GM12878 (cell line): ENCODE data around the gene MZB1. TPM values are rescaled to one million over a fixed set of nuclear protein-coding genes. Genes with fewer than 3 reads are reported as not detected.

Experiments
- ATF3 ChIP-seq: IDR thresholded peaks from 2 replicates; pipeline ENCODE4 v1.6.1; 2011; ENCODE audit warnings: low read depth, mild to moderate bottlenecking, low read length, moderate library complexity, borderline replicate concordance; ENCODE audit errors: extremely low read depth
- CBX3 ChIP-seq: fragments of 200-600 bp; sonication (generic); IDR thresholded peaks from 2 replicates; pipeline ENCODE4 v1.6.1; 2016; ENCODE audit warnings: low read depth, borderline replicate concordance
- CREM ChIP-seq: IDR thresholded peaks from 2 replicates; pipeline ENCODE4 v1.6.1; 2014; ENCODE audit warnings: antibody characterized with exemption, low read depth
- E4F1 ChIP-seq: fragments of 450-650 bp; IDR thresholded peaks from 2 replicates; pipeline ENCODE4 v1.6.1; 2018; ENCODE audit warnings: borderline replicate concordance, mild to moderate bottlenecking; ENCODE audit not compliant: partially characterized antibody
- EGR1 ChIP-seq, 2 experiments: IDR thresholded peaks; 1 replicate in 1 of 2; 2 replicates in 1 of 2; pipeline ENCODE4 v1.6.1; 2011 to 2012; ENCODE audit warnings: low read depth in 2 of 2, low read length in 2 of 2, borderline replicate concordance in 1 of 2, mild to moderate bottlenecking in 1 of 2, moderate library complexity in 1 of 2
- FOXM1 ChIP-seq: IDR thresholded peaks from 2 replicates; pipeline ENCODE4 v1.6.1; 2012; ENCODE audit warnings: low read depth, mild to moderate bottlenecking, inconsistent platforms, low read length, moderate library complexity
- IKZF1 ChIP-seq: fragments of 450-650 bp; conservative IDR thresholded peaks from 2 replicates; pipeline ENCODE4 v1.6.1; 2017; ENCODE audit warnings: antibody characterized with exemption, mild to moderate bottlenecking
- JUNB ChIP-seq: IDR thresholded peaks from 2 replicates; pipeline ENCODE4 v1.6.1; 2016; ENCODE audit warnings: antibody characterized with exemption, mild to moderate bottlenecking
- MXI1 ChIP-seq: fragments of 150-350 bp; IDR thresholded peaks from 2 replicates; pipeline ENCODE4 v1.6.1; 2011; ENCODE audit warnings: low read depth, mild to moderate bottlenecking, inconsistent platforms, low read length, improper control_type of control experiment
- NKRF ChIP-seq: fragments of 450-650 bp; conservative IDR thresholded peaks from 2 replicates; pipeline ENCODE4 v1.6.1; 2017; ENCODE audit warnings: mild to moderate bottlenecking, moderate library complexity
- NR2C1 ChIP-seq: fragments of 450-650 bp; IDR thresholded peaks from 2 replicates; pipeline ENCODE4 v1.6.1; 2017; ENCODE audit warnings: antibody characterized with exemption, mild to moderate bottlenecking, moderate library complexity
- NR2C2 ChIP-seq: IDR thresholded peaks from 2 replicates; pipeline ENCODE4 v1.6.1; 2011; ENCODE audit warnings: borderline replicate concordance, low read depth; ENCODE audit not compliant: control insufficient read depth, insufficient read length
- POLR2A ChIP-seq: IDR thresholded peaks from 2 replicates; pipeline ENCODE4 v1.6.1; 2011; ENCODE audit warnings: low read depth, mild to moderate bottlenecking, low read length
- RCOR1 ChIP-seq: conservative IDR thresholded peaks from 2 replicates; pipeline ENCODE4 v1.6.1; 2012; ENCODE audit warnings: low read depth, low read length, improper control_type of control experiment
- SIX5 ChIP-seq: IDR thresholded peaks from 2 replicates; pipeline ENCODE4 v1.6.1; 2011; ENCODE audit warnings: mild to moderate bottlenecking, low read depth, low read length, moderate library complexity; ENCODE audit not compliant: severe bottlenecking
- SREBF1 ChIP-seq: IDR thresholded peaks from 2 replicates; pipeline ENCODE4 v1.6.1; 2012; ENCODE audit warnings: mild to moderate bottlenecking, low read length
- STAT3 ChIP-seq: IDR thresholded peaks from 2 replicates; pipeline ENCODE4 v1.6.1; 2011; ENCODE audit warnings: low read depth, low read length, improper control_type of control experiment
- TARDBP ChIP-seq: IDR thresholded peaks from 2 replicates; pipeline ENCODE4 v1.6.1; 2016; ENCODE audit warnings: borderline replicate concordance
- USF2 ChIP-seq: IDR thresholded peaks from 2 replicates; pipeline ENCODE4 v1.6.1; 2011; ENCODE audit warnings: low read depth, low read length, improper control_type of control experiment, borderline replicate concordance
- ZBED1 ChIP-seq: IDR thresholded peaks from 2 replicates; pipeline ENCODE4 v1.6.1; 2016; ENCODE audit warnings: borderline replicate concordance
- ZBTB11 ChIP-seq: fragments of 450-650 bp; formaldehyde crosslinking; IDR thresholded peaks from 2 replicates; pipeline ENCODE4 v1.5.0; 2022; ENCODE audit warnings: mild to moderate bottlenecking, missing genetic modification characterization
- ZNF207 ChIP-seq: fragments of 450-650 bp; IDR thresholded peaks from 2 replicates; pipeline ENCODE4 v1.6.1; 2014; ENCODE audit warnings: antibody characterized with exemption, mild to moderate bottlenecking, borderline replicate concordance
- polyA plus RNA-seq, 11 experiments: library from polyadenylated mRNA; depleted of rRNA in 4 of 11; unstranded in 6 of 11; stranded (reverse) in 5 of 11; fragments of >200 nt; fragmentation: Nextera tagmentation in 4 of 11; fragmentation: Illumina TruSeq in 1 of 11; extraction: Ambion mirVana in 4 of 11; extraction: Trizol in 1 of 11; gene quantifications; 1 replicate in 1 of 11; 2 replicates in 10 of 11; pipeline versions ENCODE4 v1.2.1 to v1.2.3, GENCODE V29; 2011 to 2016; ENCODE audit warnings: inconsistent platforms in 2 of 11, missing spikeins in 2 of 11, low read depth in 1 of 11
- total RNA-seq, 4 experiments: library from RNA; depleted of rRNA in 3 of 4; stranded (reverse); fragments of >200 nt in 3 of 4; fragmentation: Illumina TruSeq in 1 of 4; extraction: Trizol in 1 of 4; gene quantifications; 2 replicates each; pipeline versions ENCODE4 v1.2.1 to v1.2.3, GENCODE V29; 2013 to 2021

Gene MZB1
- total and polyA plus RNA-seq, 10 of the 15 experiments (the other 5 are each of a cell fraction or from before 2014, with no cell fraction given), result 19.3 to 406 (median 188) TPM

GRCh38 chr5:139399501-139400121, 9.9 kb upstream of the MZB1 start (continued):
- no peak for TF ChIP-seq ZBTB11 (CRISPR knock-in tag)
- no peak for TF ChIP-seq ATF3
- TF ChIP-seq NKRF, result no peak
- no peak for TF ChIP-seq ZNF207
- TF ChIP-seq MXI1, result no peak
- TF ChIP-seq NR2C2, result no peak
- TF ChIP-seq E4F1, result no peak
- no peak for TF ChIP-seq CBX3
- peak; percentile 88 for TF ChIP-seq IKZF1
- TF ChIP-seq TARDBP, result no peak
- TF ChIP-seq SIX5, result no peak
- TF ChIP-seq RCOR1, result no peak
- no peak for TF ChIP-seq USF2
- peak; percentile 49; the same call in 1 of the 2 replicates for TF ChIP-seq ZBED1
- TF ChIP-seq CREM, result peak; percentile 43; the same call in 1 of the 2 replicates
- no peak for TF ChIP-seq NR2C1
- TF ChIP-seq FOXM1, result no peak
- no peak for TF ChIP-seq EGR1 (IDR thresholded peaks at IDR 0.05; ENCODE audit: borderline replicate concordance in 1 of 2, low read depth in 2 of 2, low read length in 2 of 2)
- no peak for TF ChIP-seq SREBF1
- 0 out of 2 replicates have a peak, but pooled peaks have one; percentile 37 for TF ChIP-seq POLR2A
- TF ChIP-seq JUNB, result peak; percentile 70
- TF ChIP-seq STAT3, result no peak
